ENCODE data around the gene PDCD10.

PDCD10 gene

DNA sequence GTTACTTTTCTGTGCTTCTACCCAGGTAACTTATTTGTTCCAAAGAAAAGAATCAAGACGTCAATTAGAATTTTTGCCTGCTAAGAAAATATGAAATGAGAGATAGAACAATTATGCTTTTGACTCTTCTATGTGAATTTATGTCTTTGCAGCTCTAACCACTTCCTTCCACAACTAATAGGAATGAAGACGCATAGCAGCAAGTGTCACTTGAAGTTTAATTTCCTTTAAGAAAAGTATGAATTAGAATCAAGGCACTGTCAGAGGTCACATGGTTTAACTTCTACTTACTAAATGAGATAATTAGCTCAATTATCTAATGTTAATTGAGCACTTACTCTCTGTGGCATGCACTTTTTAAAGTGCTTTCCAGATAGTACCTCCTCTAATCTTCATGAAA is 84.2 kb downstream of the PDCD10 start:
- no peak for DNase-seq (ENCODE audit: low spot score)
- TF ChIP-seq CTCF (IDR thresholded peaks at IDR 0.05; ENCODE audit: extremely low read depth, insufficient read depth, missing control alignments), result no peak
- in situ Hi-C loops (cut with MboI; ENCODE audit: low pct_unique_long_range_greater_than_20kb, low sequenced_read_pairs, unreplicated experiment), result no loop called here

DNA sequence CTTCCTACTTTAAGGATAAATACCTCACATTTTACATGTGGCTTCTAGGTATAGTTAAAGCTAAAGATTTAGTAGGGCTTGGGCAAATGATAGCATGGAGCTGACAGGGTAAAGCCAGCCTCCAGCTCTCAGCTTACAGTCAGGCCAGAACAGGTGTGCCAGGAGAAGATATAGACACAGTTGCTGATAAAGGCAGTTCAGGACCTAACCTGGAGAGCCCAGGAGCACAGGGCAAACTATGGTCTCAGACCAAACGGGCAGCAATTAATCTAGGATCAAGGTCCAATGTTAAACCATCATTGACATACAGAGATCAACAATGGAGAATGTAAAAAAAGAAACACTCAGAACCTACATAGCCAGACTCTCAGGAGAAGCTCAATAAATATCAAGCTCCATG is 84.9 kb downstream of the PDCD10 start:
- no peak for TF ChIP-seq CTCF (IDR thresholded peaks at IDR 0.05; ENCODE audit: extremely low read depth, insufficient read depth, missing control alignments)
- DNase-seq (ENCODE audit: low spot score), result no peak
- in situ Hi-C loops (cut with MboI; ENCODE audit: low pct_unique_long_range_greater_than_20kb, low sequenced_read_pairs, unreplicated experiment), result no loop called here

DNA sequence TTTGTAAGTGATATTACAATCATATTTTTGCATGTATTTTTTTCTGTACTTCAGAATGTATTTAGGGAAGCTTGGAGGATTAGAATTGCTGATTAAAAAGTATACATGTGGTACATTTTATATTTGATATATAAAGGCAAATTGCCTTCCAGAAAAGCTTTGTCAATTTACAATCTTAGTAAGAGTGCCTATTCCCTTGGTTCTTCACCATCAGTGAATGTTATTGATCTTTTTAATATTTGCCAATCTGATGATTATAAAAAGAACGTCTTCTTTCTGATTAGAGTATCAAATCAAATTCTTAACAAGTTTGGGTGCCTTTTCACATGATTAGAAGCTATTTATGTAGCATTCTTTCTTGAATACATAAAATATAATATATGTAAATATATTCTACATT is 90.1 kb downstream of the PDCD10 start:
- in situ Hi-C loops (cut with MboI; ENCODE audit: low pct_unique_long_range_greater_than_20kb, low sequenced_read_pairs, unreplicated experiment), result no loop called here
- TF ChIP-seq CTCF (IDR thresholded peaks at IDR 0.05; ENCODE audit: extremely low read depth, insufficient read depth, missing control alignments), result no peak
- DNase-seq (ENCODE audit: low spot score), result no peak
